ENCODE data around the gene TECTB.

TECTB gene

GRCh38 chr10:112348759-112349158, 65.6 kb downstream of the TECTB start:
- no peak for DNase-seq

GRCh38 chr10:112349521-112350085, 66.4 kb downstream of the TECTB start:
- DNase-seq, result no peak

- DNase-seq, result no peak
These were observed 67.9 kb downstream of the TECTB start for GRCh38 chr10:112351146-112351545.

GRCh38 chr10:112352044-112352443, 68.8 kb downstream of the TECTB start:
- DNase-seq, result no peak

DNA sequence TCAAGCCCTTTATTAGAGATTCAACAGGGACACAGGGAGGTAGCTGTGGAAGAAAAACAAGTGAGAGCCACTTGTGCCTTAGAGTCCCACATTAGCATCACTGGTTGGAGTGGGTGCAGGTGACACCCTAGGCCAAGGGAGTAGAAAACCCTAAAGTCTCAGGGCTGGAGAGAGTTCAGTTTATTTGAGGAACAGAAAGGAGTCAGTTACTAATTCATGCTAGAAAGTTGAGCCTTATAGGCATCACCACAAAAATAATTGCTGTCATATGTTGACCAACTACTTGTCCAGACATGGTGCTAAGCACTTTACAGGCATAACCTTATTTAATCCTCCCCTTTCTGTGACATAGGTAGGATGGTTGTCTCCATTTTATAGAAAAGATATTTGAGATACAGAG, 69.8 kb downstream of the TECTB start:
- DNase-seq, result no peak
